Fibroblast of the aortic adventitia (primary cell): ENCODE results near the gene BTBD19. TPM values are rescaled to one million over a fixed set of nuclear protein-coding genes. Genes with fewer than 3 reads are reported as not detected.

Experiments
- DNase-seq: peaks from one replicate; pipeline ENCODE4 v3.0.0-alpha.2; 2010; ENCODE audit warnings: low read depth
- H3K4me3 ChIP-seq: 2 replicates; pipeline ENCODE4 v1.5.1; 2011; ENCODE audit warnings: low read depth, mild to moderate bottlenecking, control low read depth, low read length, moderate library complexity
- small RNA-seq: library from RNA; depleted of rRNA; stranded (forward); fragments of <200 nt; gene quantifications from one replicate; pipeline ENCODE3, GENCODE V24; 2012
- total RNA-seq: library from RNA; depleted of rRNA; stranded (reverse); fragments of >200 nt; gene quantifications from 2 replicates; pipeline ENCODE4 v1.2.3, GENCODE V29; 2012; ENCODE audit warnings: low replicate concordance
- TF ChIP-seq, protein P1 (sequence below): IDR thresholded peaks from 2 replicates; pipeline ENCODE4 v1.5.1; 2011; ENCODE audit warnings: mild to moderate bottlenecking, low read length, control low read depth, inconsistent platforms; ENCODE audit not compliant: insufficient read depth

BTBD19 gene
- total RNA-seq, 1 donor = 5.4 TPM

DNA sequence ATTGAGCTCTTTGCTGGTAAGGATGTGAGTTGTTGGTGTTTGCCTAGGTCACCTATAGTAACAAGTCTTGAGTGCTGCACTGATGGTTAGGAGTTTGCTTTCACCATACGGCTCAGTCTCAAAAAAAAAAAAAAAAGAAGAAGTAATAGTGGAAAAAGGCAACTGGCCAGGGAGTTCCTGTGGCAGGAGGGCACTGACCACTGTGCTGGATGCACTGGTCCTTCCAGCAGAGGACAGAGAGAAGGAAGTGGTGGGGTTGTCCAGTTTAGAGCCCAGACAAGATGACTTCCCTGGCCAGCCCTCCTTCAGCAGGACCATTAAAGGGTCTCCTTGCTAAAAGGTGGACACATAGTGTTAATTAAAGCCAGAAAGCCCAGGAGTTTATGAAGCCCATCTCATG lies 46.6 kb downstream of the BTBD19 start:
- H3K4me3 ChIP-seq = no peak overlapping the region

GRCh38 chr1:44855742-44856141 lies 47.4 kb downstream of the BTBD19 start:
- DNase-seq = no peak
- H3K4me3 ChIP-seq = no peak overlapping the region
- TF ChIP-seq, protein P1, sequence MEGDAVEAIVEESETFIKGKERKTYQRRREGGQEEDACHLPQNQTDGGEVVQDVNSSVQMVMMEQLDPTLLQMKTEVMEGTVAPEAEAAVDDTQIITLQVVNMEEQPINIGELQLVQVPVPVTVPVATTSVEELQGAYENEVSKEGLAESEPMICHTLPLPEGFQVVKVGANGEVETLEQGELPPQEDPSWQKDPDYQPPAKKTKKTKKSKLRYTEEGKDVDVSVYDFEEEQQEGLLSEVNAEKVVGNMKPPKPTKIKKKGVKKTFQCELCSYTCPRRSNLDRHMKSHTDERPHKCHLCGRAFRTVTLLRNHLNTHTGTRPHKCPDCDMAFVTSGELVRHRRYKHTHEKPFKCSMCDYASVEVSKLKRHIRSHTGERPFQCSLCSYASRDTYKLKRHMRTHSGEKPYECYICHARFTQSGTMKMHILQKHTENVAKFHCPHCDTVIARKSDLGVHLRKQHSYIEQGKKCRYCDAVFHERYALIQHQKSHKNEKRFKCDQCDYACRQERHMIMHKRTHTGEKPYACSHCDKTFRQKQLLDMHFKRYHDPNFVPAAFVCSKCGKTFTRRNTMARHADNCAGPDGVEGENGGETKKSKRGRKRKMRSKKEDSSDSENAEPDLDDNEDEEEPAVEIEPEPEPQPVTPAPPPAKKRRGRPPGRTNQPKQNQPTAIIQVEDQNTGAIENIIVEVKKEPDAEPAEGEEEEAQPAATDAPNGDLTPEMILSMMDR = no peak

More for the DNA sequence above, 46.6 kb downstream of the BTBD19 start:
- TF ChIP-seq, protein P1 = no peak
- DNase-seq = no peak

GRCh38 chr1:44857446-44857845 lies 49.1 kb downstream of the BTBD19 start:
- no peak overlapping the region for H3K4me3 ChIP-seq
- TF ChIP-seq, protein P1 = no peak

DNA sequence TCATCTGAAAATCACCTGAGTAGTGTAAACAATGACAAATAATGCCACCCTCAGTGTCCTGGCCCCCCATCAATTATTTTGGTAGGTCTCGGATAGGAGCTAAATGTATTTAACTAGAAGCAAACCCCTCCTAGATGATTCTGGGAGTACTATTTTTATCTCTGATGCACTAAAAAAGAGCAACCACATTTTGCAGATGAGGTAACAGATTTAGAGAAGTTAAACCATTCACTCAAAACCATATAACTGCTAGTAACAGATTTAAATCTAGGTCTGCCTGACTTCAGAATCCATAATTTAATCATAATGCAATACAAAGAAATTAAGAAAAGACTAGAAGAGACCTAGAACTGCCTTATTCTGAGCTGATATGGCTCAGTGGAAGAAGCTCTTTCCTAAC lies 52.0 kb downstream of the BTBD19 start:
- no peak overlapping the region for H3K4me3 ChIP-seq
- TF ChIP-seq, protein P1 = no peak

More at GRCh38 chr1:44857446-44857845, 49.1 kb downstream of the BTBD19 start:
- DNase-seq = no peak

DNA sequence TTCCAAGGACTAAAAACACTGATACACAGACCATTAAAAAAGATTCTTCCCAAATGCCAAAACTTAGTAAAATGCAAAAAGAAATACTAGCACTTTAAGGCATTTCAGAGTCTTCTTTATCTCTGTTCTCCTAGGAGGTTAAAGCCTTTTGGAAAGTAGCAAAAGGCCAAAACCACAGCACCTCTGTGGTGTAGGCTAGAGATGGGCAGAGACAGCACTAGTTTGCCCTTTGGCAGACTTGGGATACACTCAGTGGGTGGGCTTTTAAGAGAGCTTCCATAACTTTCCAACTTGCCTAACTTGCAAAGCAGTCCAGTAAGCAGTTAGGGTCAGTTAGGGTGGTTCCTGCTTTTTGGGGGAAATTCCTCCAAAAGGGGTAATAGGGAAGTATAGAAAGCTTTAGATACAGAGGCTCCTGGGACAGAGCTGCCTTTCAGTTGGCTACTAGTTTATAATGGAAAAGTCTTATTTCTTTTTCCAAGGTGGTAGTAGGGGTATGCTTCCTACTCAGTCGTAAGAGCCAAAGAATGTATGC lies 52.6 kb downstream of the BTBD19 start:
- TF ChIP-seq, protein P1 = no peak
- H3K4me3 ChIP-seq = no peak overlapping the region
- DNase-seq = peak; percentile 27

More for the DNA sequence above, 52.0 kb downstream of the BTBD19 start:
- DNase-seq = no peak

- peak; percentile 93 for DNase-seq
Measured at GRCh38 chr1:44862829-44863401, 54.6 kb downstream of the BTBD19 start.

More at GRCh38 chr1:44862829-44863401, 54.6 kb downstream of the BTBD19 start:
- TF ChIP-seq, protein P1 = no peak
- H3K4me3 ChIP-seq = no peak overlapping the region

Small RNAs within 50 kb of the gene (small RNA-seq; reads per million reads assigned to genes)
- gene AL136380.1 = not detected
- 942 reads per million, percentile 99 among the genes with 10 or more reads in this experiment for gene SNORD38A
- not detected for gene SNORD38B
- 28.2 reads per million, percentile 96 among the genes with 10 or more reads in this experiment for gene SNORD46
- gene SNORD55 = not detected

Other genes starting within 250 kb of the BTBD19 start
- gene TMEM53, start 134.0 kb upstream of the BTBD19 start, total RNA-seq = 6.6 and 9.2 TPM in 2 replicates
- gene ARMH1, start 133.8 kb upstream of the BTBD19 start, total RNA-seq = 0.41 and 1.7 TPM in 2 replicates
- gene RNU5D-1, start 77.4 kb upstream of the BTBD19 start, total RNA-seq = not detected in 2 replicates
- gene KIF2C, start 68.7 kb upstream of the BTBD19 start, total RNA-seq = 1.1 and 23.0 TPM in 2 replicates
- 894 and 2,421 TPM in 2 replicates for gene RPS8, start 33.0 kb upstream of the BTBD19 start, total RNA-seq
- 0.09 TPM in 1 of 2 replicates, not detected in the other for gene BEST4, start 20.4 kb upstream of the BTBD19 start, total RNA-seq
- gene PLK3, start 8.1 kb upstream of the BTBD19 start, total RNA-seq = 28.8 and 36.1 TPM in 2 replicates
- gene DYNLT4, start 1.2 kb upstream of the BTBD19 start, total RNA-seq = 1.2 TPM in 1 of 2 replicates, not detected in the other
- gene PTCH2, start 34.7 kb downstream of the BTBD19 start, total RNA-seq = 0.36 and 0.57 TPM in 2 replicates
- 39.0 and 43.4 TPM in 2 replicates for gene EIF2B3, start 178.1 kb downstream of the BTBD19 start, total RNA-seq
- 28.5 and 161 TPM in 2 replicates for gene HECTD3, start 202.8 kb downstream of the BTBD19 start, total RNA-seq
- 114 and 152 TPM in 2 replicates for gene UROD, start 203.7 kb downstream of the BTBD19 start, total RNA-seq